Upper lobe of left lung (tissue), 6 donors: ENCODE results near the gene TSPAN11. TPM values are rescaled to one million over a fixed set of nuclear protein-coding genes. Genes with fewer than 3 reads are reported as not detected.

Source experiments
- ATAC-seq, 2 donors: fragments of 200-7000 bp; cut with Tn5 transposase; one replicate each; pipeline ENCODE4 v1.9.1; 2022; ENCODE audit warnings: mild to moderate bottlenecking in 2 of 2, moderate library complexity in 2 of 2; ENCODE audit not compliant: low FRiP score in 2 of 2
- DNase-seq, 2 donors: peaks; one replicate each; pipeline ENCODE4 v3.0.0-alpha.2; 2019 to 2020
- H3K27ac ChIP-seq, 4 donors: fragments of 200-600 bp; sonication (generic); one replicate each; pipeline ENCODE4 v1.5.1; 2016 to 2019
- H3K27me3 ChIP-seq, 4 donors: fragments of 200-600 bp; sonication (generic); one replicate each; pipeline ENCODE4 v1.5.1; 2017 to 2019
- H3K36me3 ChIP-seq, 4 donors: fragments of 200-600 bp; sonication (generic); one replicate each; pipeline ENCODE4 v1.5.1; 2016 to 2019
- H3K4me1 ChIP-seq, 4 donors: fragments of 200-600 bp; sonication (generic); one replicate each; pipeline ENCODE4 v1.5.1; 2018 to 2019
- H3K4me3 ChIP-seq, 4 donors: fragments of 200-600 bp; sonication (generic); one replicate each; pipeline ENCODE4 v1.5.1; 2017 to 2019; ENCODE audit warnings: mild to moderate bottlenecking in 2 of 4, moderate library complexity in 1 of 4
- H3K9me3 ChIP-seq, 4 donors: fragments of 200-600 bp; sonication (generic); one replicate each; pipeline ENCODE4 v1.5.1; 2018 to 2019
- EP300 ChIP-seq, 4 donors: sonication (generic); formaldehyde crosslinking; IDR thresholded peaks; one replicate each; pipeline ENCODE4 v1.5.1; 2017; ENCODE audit warnings: antibody characterized with exemption in 4 of 4, control low read depth in 2 of 4
- POLR2A ChIP-seq, 4 donors: fragments of 450-650 bp; IDR thresholded peaks; one replicate each; pipeline ENCODE4 v1.5.1; 2016 to 2017; ENCODE audit warnings: antibody characterized with exemption in 4 of 4, mild to moderate bottlenecking in 2 of 4
- POLR2AphosphoS5 ChIP-seq, 2 donors: sonication (generic); formaldehyde crosslinking; IDR thresholded peaks; one replicate each; pipeline ENCODE4 v1.5.1; 2017; ENCODE audit warnings: antibody characterized with exemption in 2 of 2
- WGBS, 2 donors: methylation state at CpG; one replicate each; pipeline ENCODE4 v1.1.5; 2017 to 2018; 5-methylcytosine and 5-hydroxymethylcytosine counted together
- total RNA-seq, 6 donors: library from RNA; depleted of rRNA in 4 of 6; stranded (reverse); fragments of >200 nt in 4 of 6; gene quantifications; one replicate each; pipeline versions ENCODE4 v1.1.0 to v1.2.1, GENCODE V29; 2016 to 2021
- TF ChIP-seq, protein P1 (sequence below), 6 experiments: fragments of 450-650 bp in 4 of 6; fragments of 200-600 bp in 2 of 6; sonication (generic) in 2 of 6; IDR thresholded peaks; one replicate each; pipeline ENCODE4 v1.5.1; 2016 to 2019; ENCODE audit warnings: antibody characterized with exemption in 6 of 6
- donor health status: DM: no; HTN: no; CAD: no; lungs with moderate emphysema.
- donor health status: DM: no; HTN: yes; CAD: no; lungs with severe emphysema.

Gene TSPAN11
- total RNA-seq, 6 donors from 2014 or later, result 1.0 to 9.7 (median 3.5) TPM

DNA sequence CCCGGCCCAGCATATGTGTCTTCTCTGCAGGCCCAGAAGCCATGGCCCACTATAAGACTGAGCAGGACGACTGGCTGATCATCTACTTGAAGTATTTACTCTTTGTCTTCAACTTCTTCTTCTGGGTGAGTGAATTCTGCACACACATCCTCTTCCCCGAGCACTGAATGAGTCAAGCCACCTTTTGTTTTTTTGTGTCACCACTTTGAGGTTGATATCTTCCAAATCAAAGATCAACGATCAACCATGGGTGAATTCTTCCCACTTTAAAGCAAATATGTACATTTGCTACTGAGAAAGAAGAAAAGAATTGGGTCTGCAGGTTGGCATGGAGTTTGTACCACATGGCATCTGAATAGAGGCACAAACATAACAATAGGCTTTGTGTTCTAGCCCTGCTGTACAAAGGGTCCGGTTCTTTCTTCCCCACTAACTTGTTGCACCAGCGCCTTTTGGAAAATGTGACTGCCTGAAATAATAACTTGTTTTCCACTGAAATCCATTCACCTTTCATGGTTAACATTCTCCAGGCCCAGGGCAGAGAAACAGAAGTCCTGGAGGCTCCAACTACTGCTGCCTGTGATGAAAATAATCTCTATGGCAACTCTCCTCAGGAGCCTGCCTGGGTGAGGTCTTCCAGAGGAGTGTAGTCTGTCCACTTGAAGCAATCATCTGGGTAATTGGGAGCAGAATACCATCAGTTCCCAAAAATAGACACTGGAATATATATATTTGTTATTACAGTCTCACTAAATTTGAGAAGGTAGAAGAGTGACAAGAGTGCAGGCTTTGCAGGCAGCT, 27.6 kb downstream of the TSPAN11 start:
- Histone ChIP-seq H3K4me3 (no peak overlapping the region), H3K4me1 (no peaks in the 10 kb centered on the region), H3K27me3 (no peaks in the 10 kb centered on the region), H3K9me3 (no peaks in the 10 kb centered on the region), H3K27ac (no peak overlapping the region), H3K36me3 (no peaks in the 10 kb centered on the region)
- TF ChIP-seq POLR2AphosphoS5 (IDR thresholded peaks at IDR 0.05) (no peak), EP300 (IDR thresholded peaks at IDR 0.05) (no peak), POLR2A (IDR thresholded peaks at IDR 0.05) (no peak)
- TF ChIP-seq, protein P1, sequence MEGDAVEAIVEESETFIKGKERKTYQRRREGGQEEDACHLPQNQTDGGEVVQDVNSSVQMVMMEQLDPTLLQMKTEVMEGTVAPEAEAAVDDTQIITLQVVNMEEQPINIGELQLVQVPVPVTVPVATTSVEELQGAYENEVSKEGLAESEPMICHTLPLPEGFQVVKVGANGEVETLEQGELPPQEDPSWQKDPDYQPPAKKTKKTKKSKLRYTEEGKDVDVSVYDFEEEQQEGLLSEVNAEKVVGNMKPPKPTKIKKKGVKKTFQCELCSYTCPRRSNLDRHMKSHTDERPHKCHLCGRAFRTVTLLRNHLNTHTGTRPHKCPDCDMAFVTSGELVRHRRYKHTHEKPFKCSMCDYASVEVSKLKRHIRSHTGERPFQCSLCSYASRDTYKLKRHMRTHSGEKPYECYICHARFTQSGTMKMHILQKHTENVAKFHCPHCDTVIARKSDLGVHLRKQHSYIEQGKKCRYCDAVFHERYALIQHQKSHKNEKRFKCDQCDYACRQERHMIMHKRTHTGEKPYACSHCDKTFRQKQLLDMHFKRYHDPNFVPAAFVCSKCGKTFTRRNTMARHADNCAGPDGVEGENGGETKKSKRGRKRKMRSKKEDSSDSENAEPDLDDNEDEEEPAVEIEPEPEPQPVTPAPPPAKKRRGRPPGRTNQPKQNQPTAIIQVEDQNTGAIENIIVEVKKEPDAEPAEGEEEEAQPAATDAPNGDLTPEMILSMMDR (IDR thresholded peaks at IDR 0.05), result no peak
- 68 to 76% methylated on average over 5 to 6 of the region's 6 CpGs for whole genome bisulfite sequencing, 2 donors
- ATAC-seq (no peak), DNase-seq (no peak)

DNA sequence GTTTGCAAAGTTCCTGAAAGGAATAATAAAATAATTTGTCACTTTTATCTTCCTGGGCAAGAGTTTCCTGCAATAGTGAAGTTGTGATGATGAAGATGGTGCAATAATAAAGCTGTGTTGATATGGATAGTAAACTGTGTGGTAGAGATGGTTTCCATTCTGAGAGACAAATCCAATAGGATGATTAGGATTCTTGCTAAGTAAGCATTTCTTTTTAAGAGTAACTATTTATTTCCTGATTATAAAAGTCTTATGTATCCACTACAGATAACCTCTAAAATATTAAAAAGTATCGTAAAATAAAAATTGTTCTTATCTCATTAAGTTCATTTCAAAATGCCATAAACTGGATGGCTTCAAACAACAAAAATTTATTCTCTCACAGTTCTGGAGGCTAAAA, 28.7 kb downstream of the TSPAN11 start:
- no peaks in the 10 kb centered on the region for H3K4me1 ChIP-seq
- H3K27ac ChIP-seq, result no peak overlapping the region
- no peak overlapping the region for H3K4me3 ChIP-seq
- 69 to 73% methylated on average over 1 of the region's 1 CpG for WGBS, 2 donors
- H3K36me3 ChIP-seq, result no peaks in the 10 kb centered on the region
- ATAC-seq, result no peak
- H3K9me3 ChIP-seq, result no peaks in the 10 kb centered on the region
- no peaks in the 10 kb centered on the region for H3K27me3 ChIP-seq
- no peak for DNase-seq
- TF ChIP-seq POLR2AphosphoS5 (IDR thresholded peaks at IDR 0.05) (no peak), EP300 (IDR thresholded peaks at IDR 0.05) (no peak), POLR2A (IDR thresholded peaks at IDR 0.05) (no peak)
- TF ChIP-seq, protein P1 (IDR thresholded peaks at IDR 0.05), result no peak

DNA sequence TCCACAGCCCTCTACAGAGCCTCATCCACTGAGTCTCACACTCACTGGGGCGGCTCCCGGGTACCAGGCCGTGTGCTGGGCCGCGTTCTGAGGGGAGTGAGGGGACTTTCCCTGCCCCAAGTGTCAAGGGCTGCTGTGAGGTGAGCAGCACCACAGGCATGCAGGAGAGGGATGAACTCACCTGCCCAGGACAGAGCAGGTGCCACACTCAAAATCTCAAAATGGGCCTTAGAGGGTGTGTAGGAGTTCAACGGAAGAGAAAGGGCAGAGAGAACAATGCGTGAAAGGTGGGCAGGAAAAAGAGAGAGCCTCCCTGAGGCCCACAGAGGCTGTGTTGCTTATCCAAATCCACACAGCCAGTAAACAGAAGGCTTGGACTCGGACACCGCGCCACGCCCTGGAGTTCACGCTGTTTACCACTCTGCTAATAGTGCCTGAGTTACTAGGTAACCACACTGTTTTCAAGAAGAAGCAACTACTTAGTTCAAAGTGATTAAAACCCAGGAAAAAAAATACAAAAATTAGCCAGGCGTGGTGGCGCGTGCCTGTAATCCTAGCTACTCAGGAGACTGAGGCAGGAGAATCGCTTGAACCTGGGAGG, 32.7 kb downstream of the TSPAN11 start:
- TF ChIP-seq POLR2A (IDR thresholded peaks at IDR 0.05), result no peak
- no peak for TF ChIP-seq EP300 (IDR thresholded peaks at IDR 0.05)
- TF ChIP-seq, protein P1 (IDR thresholded peaks at IDR 0.05), result no peak
- no peak for TF ChIP-seq POLR2AphosphoS5 (IDR thresholded peaks at IDR 0.05)
- Histone ChIP-seq H3K4me3 (no peak overlapping the region), H3K27me3 (no peaks in the 10 kb centered on the region), H3K4me1 (no peaks in the 10 kb centered on the region), H3K9me3 (no peaks in the 10 kb centered on the region), H3K27ac (no peak overlapping the region), H3K36me3 (no peaks in the 10 kb centered on the region)
- WGBS, 2 donors, result 93 to 94% methylated on average over 12 of the region's 16 CpGs
- DNase-seq, result no peak
- ATAC-seq, result no peak

DNA sequence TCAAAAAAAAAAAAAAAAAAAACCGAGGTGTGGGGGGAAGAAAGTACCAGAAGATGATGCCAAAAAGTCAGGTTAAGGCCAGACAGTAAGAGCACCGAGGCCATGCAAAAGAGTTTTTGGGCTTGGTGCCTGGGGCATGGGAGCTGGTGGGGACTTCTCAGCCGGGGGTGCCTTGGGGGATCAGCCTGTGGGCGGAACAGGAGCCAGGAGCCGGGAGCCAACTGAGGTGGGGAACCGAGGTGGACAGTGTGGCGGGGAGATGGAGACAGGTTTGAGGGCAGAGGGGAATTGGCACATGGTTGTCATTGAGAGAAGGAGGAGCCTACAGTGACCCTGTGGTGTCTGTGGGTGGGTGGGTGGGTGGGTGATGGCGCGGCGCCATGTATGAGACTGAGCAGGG, 33.2 kb downstream of the TSPAN11 start:
- 87 to 89% methylated on average over 10 of the region's 10 CpGs for WGBS, 2 donors
- ATAC-seq (no peak), DNase-seq (no peak)
- TF ChIP-seq, protein P1 (IDR thresholded peaks at IDR 0.05), result no peak
- no peak for TF ChIP-seq EP300 (IDR thresholded peaks at IDR 0.05)
- no peak for TF ChIP-seq POLR2AphosphoS5 (IDR thresholded peaks at IDR 0.05)
- no peak for TF ChIP-seq POLR2A (IDR thresholded peaks at IDR 0.05)
- H3K36me3 ChIP-seq, result no peaks in the 10 kb centered on the region
- H3K9me3 ChIP-seq, result no peaks in the 10 kb centered on the region
- H3K4me1 ChIP-seq, result no peaks in the 10 kb centered on the region
- no peak overlapping the region for H3K4me3 ChIP-seq
- no peak overlapping the region for H3K27ac ChIP-seq
- H3K27me3 ChIP-seq, result no peaks in the 10 kb centered on the region
